Small intestine (tissue), 7 donors: Measurements from ENCODE around the gene PXDN. TPM values are rescaled to one million over a fixed set of nuclear protein-coding genes. Genes with fewer than 3 reads are reported as not detected.

ENCODE experiments used
- DNase-seq, 2 donors: peaks; one replicate each; pipeline versions ENCODE4 v3.0.0 to v3.0.0-alpha.2; 2013
- FAIRE-seq: peaks from 2 replicates; lab custom pipeline; 2012; peaks lifted over from hg19 to GRCh38; lab: Jason Lieb, UNC
- H3K27ac ChIP-seq, 3 donors: one replicate each; pipeline ENCODE4 v1.5.1; 2013; ENCODE audit warnings: low read length in 2 of 3, mild to moderate bottlenecking in 2 of 3, control low read depth in 1 of 3, inconsistent platforms in 1 of 3, low read depth in 1 of 3, moderate library complexity in 1 of 3
- H3K27me3 ChIP-seq, 3 donors: one replicate each; pipeline ENCODE4 v1.6.1; 2013; ENCODE audit warnings: low read length in 3 of 3, inconsistent platforms in 1 of 3; ENCODE audit not compliant: control insufficient read depth in 3 of 3, insufficient read depth in 3 of 3
- H3K36me3 ChIP-seq, 3 donors: one replicate each; pipeline ENCODE4 v1.6.1; 2013; ENCODE audit warnings: low read length in 3 of 3, inconsistent platforms in 1 of 3, low read depth in 1 of 3, mild to moderate bottlenecking in 1 of 3, moderate library complexity in 1 of 3; ENCODE audit not compliant: control insufficient read depth in 3 of 3, insufficient read depth in 2 of 3
- H3K4me1 ChIP-seq, 3 donors: one replicate each; pipeline ENCODE4 v1.6.1; 2013; ENCODE audit warnings: low read length in 2 of 3, inconsistent platforms in 1 of 3, low read depth in 1 of 3, mild to moderate bottlenecking in 1 of 3, moderate library complexity in 1 of 3; ENCODE audit not compliant: control insufficient read depth in 3 of 3, insufficient read depth in 2 of 3
- H3K4me3 ChIP-seq, 3 donors: one replicate each; pipeline ENCODE4 v1.5.1; 2013; ENCODE audit warnings: low read length in 3 of 3, control low read depth in 1 of 3, inconsistent platforms in 1 of 3, low read depth in 1 of 3, mild to moderate bottlenecking in 1 of 3, moderate library complexity in 1 of 3
- H3K9me3 ChIP-seq, 2 donors: one replicate each; pipeline ENCODE4 v1.6.1; 2013; ENCODE audit warnings: low read depth in 1 of 2, low read length in 1 of 2; ENCODE audit not compliant: control insufficient read depth in 2 of 2, insufficient read depth in 1 of 2
- WGBS, 3 donors: extraction: QIAGEN DNeasy Blood & Tissue Kit; methylation state at CpG; one replicate each; pipeline ENCODE4 v1.1.7; 2013; 5-methylcytosine and 5-hydroxymethylcytosine counted together
- polyA plus RNA-seq, 4 donors: library from polyadenylated mRNA; stranded (reverse) in 3 of 4; unstranded in 1 of 4; fragments of 200-250 nt in 3 of 4; fragments of 120-200 nt in 1 of 4; gene quantifications; one replicate each; pipeline versions ENCODE4 v1.2.1 to v1.2.3, GENCODE V29; 2013
- donor health status: healthy with polysubstance abuse.
- donor health status: control.
- donor health status: control.
- donor health status: Bipolar disorder and iron deficiency.
- donor health status: healthy.

Gene PXDN
- polyA plus RNA-seq, 4 donors: 0.81 to 38.9 (median 6.6) TPM

GRCh38 chr2:1644427-1644826 is 99.9 kb downstream of the PXDN start:
- FAIRE-seq: no peak
- DNase-seq: no peak
- H3K27me3 ChIP-seq: no peaks in the 10 kb centered on the region
- H3K27ac ChIP-seq: no peak overlapping the region
- WGBS, 3 donors: 81 to 90% (median 83%) methylated on average over 14 of the region's 14 CpGs
- H3K9me3 ChIP-seq: peaks cover 0 to 2% of the 10 kb centered on the region in 2 donors
- peaks cover 0 to 42% (median 1%) of the 10 kb centered on the region in 3 donors for H3K36me3 ChIP-seq
- peaks cover 0 to 6% (median 0%) of the 10 kb centered on the region in 3 donors for H3K4me1 ChIP-seq
- no peak overlapping the region for H3K4me3 ChIP-seq

- Histone ChIP-seq H3K27ac (no peak overlapping the region), H3K9me3 (no peaks in the 10 kb centered on the region), H3K27me3 (no peaks in the 10 kb centered on the region), H3K36me3 (peaks cover 0 to 43% (median 0%) of the 10 kb centered on the region in 3 donors), H3K4me1 (peaks cover 0 to 6% (median 0%) of the 10 kb centered on the region in 3 donors), H3K4me3 (no peak overlapping the region)
- DNase-seq: no peak
- FAIRE-seq: no peak
- WGBS, 3 donors: 88 to 92% (median 88%) methylated on average over 19 of the region's 19 CpGs
Measured at GRCh38 chr2:1642993-1643619, 101.2 kb downstream of the PXDN start.

- 85 to 92% (median 91%) methylated on average over 15 of the region's 15 CpGs for WGBS, 3 donors
- H3K27ac ChIP-seq: no peak overlapping the region
- no peak overlapping the region for H3K4me3 ChIP-seq
- H3K9me3 ChIP-seq: no peaks in the 10 kb centered on the region
- no peaks in the 10 kb centered on the region for H3K27me3 ChIP-seq
- H3K4me1 ChIP-seq: peaks cover 0 to 6% (median 0%) of the 10 kb centered on the region in 3 donors
- FAIRE-seq (no peak), DNase-seq (no peak)
- peaks cover 0 to 35% (median 0%) of the 10 kb centered on the region in 3 donors for H3K36me3 ChIP-seq
Measured at GRCh38 chr2:1642066-1642861, 102.1 kb downstream of the PXDN start.

- Histone ChIP-seq H3K27me3 (no peaks in the 10 kb centered on the region), H3K9me3 (no peaks in the 10 kb centered on the region), H3K27ac (no peak overlapping the region), H3K36me3 (peaks cover 0 to 41% (median 0%) of the 10 kb centered on the region in 3 donors), H3K4me1 (peaks cover 0 to 6% (median 0%) of the 10 kb centered on the region in 3 donors), H3K4me3 (no peak overlapping the region)
- DNase-seq: peak in 1 of 2 donors; percentile 65
- 16 to 47% (median 47%) methylated on average over 3 of the region's 3 CpGs for WGBS, 3 donors
- no peak for FAIRE-seq
Measured at GRCh38 chr2:1641523-1641922, 102.8 kb downstream of the PXDN start.

GRCh38 chr2:1640301-1641135 is 103.8 kb downstream of the PXDN start:
- DNase-seq: no peak
- H3K27me3 ChIP-seq: no peaks in the 10 kb centered on the region
- H3K36me3 ChIP-seq: peaks cover 0 to 41% (median 0%) of the 10 kb centered on the region in 3 donors
- peak overlapping the region in 1 of 3 donors; percentile 48 for H3K27ac ChIP-seq
- FAIRE-seq: no peak
- peaks cover 0 to 6% (median 0%) of the 10 kb centered on the region in 3 donors for H3K4me1 ChIP-seq
- WGBS, 3 donors: 70 to 77% (median 76%) methylated on average over 17 of the region's 17 CpGs
- H3K9me3 ChIP-seq: no peaks in the 10 kb centered on the region
- no peak overlapping the region for H3K4me3 ChIP-seq

- H3K27ac ChIP-seq: no peak overlapping the region
- H3K4me1 ChIP-seq: peaks cover 0 to 6% (median 0%) of the 10 kb centered on the region in 3 donors
- WGBS, 3 donors: 86 to 90% (median 88%) methylated on average over 21 to 25 of the region's 25 CpGs
- H3K4me3 ChIP-seq: no peak overlapping the region
- no peak for DNase-seq
- no peaks in the 10 kb centered on the region for H3K27me3 ChIP-seq
- H3K9me3 ChIP-seq: no peaks in the 10 kb centered on the region
- FAIRE-seq: no peak
- peaks cover 0 to 45% (median 0%) of the 10 kb centered on the region in 3 donors for H3K36me3 ChIP-seq
Measured at GRCh38 chr2:1639086-1639858, 105.0 kb downstream of the PXDN start.

- Histone ChIP-seq H3K4me1 (peaks cover 0 to 6% (median 0%) of the 10 kb centered on the region in 3 donors), H3K36me3 (peaks cover 0 to 52% (median 0%) of the 10 kb centered on the region in 3 donors), H3K9me3 (no peaks in the 10 kb centered on the region), H3K27ac (no peak overlapping the region), H3K27me3 (no peaks in the 10 kb centered on the region), H3K4me3 (no peak overlapping the region)
- DNase-seq: no peak
- WGBS, 3 donors: 62 to 81% (median 66%) methylated on average over 11 of the region's 11 CpGs
- no peak for FAIRE-seq
Measured at GRCh38 chr2:1638281-1638860, 105.9 kb downstream of the PXDN start.
